GM12878 (cell line): ENCODE measurements around the gene XPNPEP1. TPM values are rescaled to one million over a fixed set of nuclear protein-coding genes. Genes with fewer than 3 reads are reported as not detected.

ENCODE experiments used
- CBX3 ChIP-seq: fragments of 200-600 bp; sonication (generic); IDR thresholded peaks from 2 replicates; pipeline ENCODE4 v1.6.1; 2016; ENCODE audit warnings: low read depth, borderline replicate concordance
- CREM ChIP-seq: IDR thresholded peaks from 2 replicates; pipeline ENCODE4 v1.6.1; 2014; ENCODE audit warnings: antibody characterized with exemption, low read depth
- EP300 ChIP-seq, 2 experiments: fragments of 150-350 bp in 1 of 2; IDR thresholded peaks; 2 replicates each; pipeline ENCODE4 v1.6.1; 2011 to 2012; ENCODE audit warnings: low read depth in 2 of 2, low read length in 2 of 2, borderline replicate concordance in 1 of 2, improper control_type of control experiment in 1 of 2, inconsistent platforms in 1 of 2; ENCODE audit not compliant: control insufficient read depth in 1 of 2
- FOS ChIP-seq: IDR thresholded peaks from 3 replicates; pipeline ENCODE4 v1.6.1; 2011; ENCODE audit warnings: borderline replicate concordance; ENCODE audit not compliant: insufficient read length; ENCODE audit errors: extremely low read depth
- GABPA ChIP-seq: IDR thresholded peaks from 2 replicates; pipeline ENCODE4 v1.6.1; 2014; ENCODE audit warnings: antibody characterized with exemption, low read depth, mild to moderate bottlenecking, inconsistent platforms
- IKZF1 ChIP-seq: fragments of 450-650 bp; conservative IDR thresholded peaks from 2 replicates; pipeline ENCODE4 v1.6.1; 2017; ENCODE audit warnings: antibody characterized with exemption, mild to moderate bottlenecking
- IKZF2 ChIP-seq, 2 experiments: fragments of 450-650 bp; IDR thresholded peaks; 2 replicates each; pipeline ENCODE4 v1.6.1; 2017; ENCODE audit warnings: mild to moderate bottlenecking in 2 of 2, moderate library complexity in 2 of 2
- IRF4 ChIP-seq: IDR thresholded peaks from 2 replicates; pipeline ENCODE4 v1.6.1; 2011; ENCODE audit warnings: low read depth, low read length
- KAT2A ChIP-seq: conservative IDR thresholded peaks from 2 replicates; pipeline ENCODE4 v1.6.1; 2011; ENCODE audit warnings: low read depth, low read length; ENCODE audit not compliant: control insufficient read depth
- LARP7 ChIP-seq: fragments of 450-650 bp; IDR thresholded peaks from 2 replicates; pipeline ENCODE4 v1.6.1; 2017; ENCODE audit warnings: mild to moderate bottlenecking
- MEF2B ChIP-seq: fragments of 450-650 bp; IDR thresholded peaks from 2 replicates; pipeline ENCODE4 v1.6.1; 2018; ENCODE audit warnings: mild to moderate bottlenecking, moderate library complexity; ENCODE audit not compliant: partially characterized antibody, poor library complexity, severe bottlenecking
- NR2C1 ChIP-seq: fragments of 450-650 bp; IDR thresholded peaks from 2 replicates; pipeline ENCODE4 v1.6.1; 2017; ENCODE audit warnings: antibody characterized with exemption, mild to moderate bottlenecking, moderate library complexity
- NR2C2 ChIP-seq: IDR thresholded peaks from 2 replicates; pipeline ENCODE4 v1.6.1; 2011; ENCODE audit warnings: borderline replicate concordance, low read depth; ENCODE audit not compliant: control insufficient read depth, insufficient read length
- POLR2A ChIP-seq: IDR thresholded peaks from 2 replicates; pipeline ENCODE4 v1.6.1; 2011; ENCODE audit warnings: low read depth, mild to moderate bottlenecking, low read length
- POLR2AphosphoS2 ChIP-seq: IDR thresholded peaks from 2 replicates; pipeline ENCODE4 v1.6.1; 2011; ENCODE audit warnings: low read depth, mild to moderate bottlenecking, low read length, improper control_type of control experiment, moderate library complexity
- POU2F2 ChIP-seq: IDR thresholded peaks from 3 replicates; pipeline ENCODE4 v1.6.1; 2011; ENCODE audit warnings: low read depth, mild to moderate bottlenecking, low read length, borderline replicate concordance
- RB1 ChIP-seq: fragments of 450-650 bp; formaldehyde crosslinking; IDR thresholded peaks from 2 replicates; pipeline ENCODE4 v1.6.1; 2017; ENCODE audit warnings: mild to moderate bottlenecking, borderline replicate concordance
- SMAD1 ChIP-seq: fragments of 450-650 bp; IDR thresholded peaks from 2 replicates; pipeline ENCODE4 v1.6.1; 2018; ENCODE audit warnings: mild to moderate bottlenecking, low read depth; ENCODE audit not compliant: partially characterized antibody
- SMARCA5 ChIP-seq: fragments of 450-650 bp; IDR thresholded peaks from 2 replicates; pipeline ENCODE4 v1.6.1; 2017; ENCODE audit warnings: mild to moderate bottlenecking
- SP1 ChIP-seq: IDR thresholded peaks from one replicate; pipeline ENCODE4 v1.6.1; 2011; ENCODE audit warnings: low read depth, low read length
- STAT3 ChIP-seq: IDR thresholded peaks from 2 replicates; pipeline ENCODE4 v1.6.1; 2011; ENCODE audit warnings: low read depth, low read length, improper control_type of control experiment
- TBL1XR1 ChIP-seq: IDR thresholded peaks from 2 replicates; pipeline ENCODE4 v1.6.1; 2012; ENCODE audit warnings: low read depth, low read length, improper control_type of control experiment
- TCF7 ChIP-seq: IDR thresholded peaks from 2 replicates; pipeline ENCODE4 v1.6.1; 2014; ENCODE audit warnings: antibody characterized with exemption, borderline replicate concordance
- ZNF207 ChIP-seq: fragments of 450-650 bp; IDR thresholded peaks from 2 replicates; pipeline ENCODE4 v1.6.1; 2014; ENCODE audit warnings: antibody characterized with exemption, mild to moderate bottlenecking, borderline replicate concordance
- ZNF217 ChIP-seq: fragments of 450-650 bp; IDR thresholded peaks from 2 replicates; pipeline ENCODE4 v1.6.1; 2017; ENCODE audit warnings: antibody characterized with exemption, mild to moderate bottlenecking
- ZNF274 ChIP-seq: IDR thresholded peaks from one replicate; pipeline ENCODE4 v1.8.0; 2011; ENCODE audit not compliant: insufficient read length, insufficient read depth
- ZNF384 ChIP-seq: IDR thresholded peaks from 2 replicates; pipeline ENCODE4 v1.6.1; 2012; ENCODE audit warnings: low read depth, mild to moderate bottlenecking, low read length, improper control_type of control experiment, borderline replicate concordance
- polyA plus RNA-seq, 11 experiments: library from polyadenylated mRNA; depleted of rRNA in 4 of 11; unstranded in 6 of 11; stranded (reverse) in 5 of 11; fragments of >200 nt; fragmentation: Nextera tagmentation in 4 of 11; fragmentation: Illumina TruSeq in 1 of 11; extraction: Ambion mirVana in 4 of 11; extraction: Trizol in 1 of 11; gene quantifications; 1 replicate in 1 of 11; 2 replicates in 10 of 11; pipeline versions ENCODE4 v1.2.1 to v1.2.3, GENCODE V29; 2011 to 2016; ENCODE audit warnings: inconsistent platforms in 2 of 11, missing spikeins in 2 of 11, low read depth in 1 of 11
- total RNA-seq, 4 experiments: library from RNA; depleted of rRNA in 3 of 4; stranded (reverse); fragments of >200 nt in 3 of 4; fragmentation: Illumina TruSeq in 1 of 4; extraction: Trizol in 1 of 4; gene quantifications; 2 replicates each; pipeline versions ENCODE4 v1.2.1 to v1.2.3, GENCODE V29; 2013 to 2021
- TF ChIP-seq, protein P1 (sequence below): IDR thresholded peaks from 2 replicates; pipeline ENCODE4 v1.6.1; 2012; ENCODE audit warnings: low read length, inconsistent platforms
- TF ChIP-seq, protein P2 (sequence below): IDR thresholded peaks from 2 replicates; pipeline ENCODE4 v1.6.1; 2011; ENCODE audit warnings: low read depth, mild to moderate bottlenecking, low read length, moderate library complexity, borderline replicate concordance; ENCODE audit errors: extremely low read depth
- TF ChIP-seq, protein P3 (sequence below): IDR thresholded peaks from 2 replicates; pipeline ENCODE4 v1.6.1; 2011; ENCODE audit warnings: borderline replicate concordance, low read depth, mild to moderate bottlenecking, moderate library complexity, mixed read lengths, low read length; ENCODE audit not compliant: insufficient read depth; ENCODE audit errors: extremely low read length

XPNPEP1 gene
- total and polyA plus RNA-seq, 10 of the 15 experiments (the other 5 are each of a cell fraction or from before 2014, with no cell fraction given): 22.7 to 108 (median 43.5) TPM

DNA sequence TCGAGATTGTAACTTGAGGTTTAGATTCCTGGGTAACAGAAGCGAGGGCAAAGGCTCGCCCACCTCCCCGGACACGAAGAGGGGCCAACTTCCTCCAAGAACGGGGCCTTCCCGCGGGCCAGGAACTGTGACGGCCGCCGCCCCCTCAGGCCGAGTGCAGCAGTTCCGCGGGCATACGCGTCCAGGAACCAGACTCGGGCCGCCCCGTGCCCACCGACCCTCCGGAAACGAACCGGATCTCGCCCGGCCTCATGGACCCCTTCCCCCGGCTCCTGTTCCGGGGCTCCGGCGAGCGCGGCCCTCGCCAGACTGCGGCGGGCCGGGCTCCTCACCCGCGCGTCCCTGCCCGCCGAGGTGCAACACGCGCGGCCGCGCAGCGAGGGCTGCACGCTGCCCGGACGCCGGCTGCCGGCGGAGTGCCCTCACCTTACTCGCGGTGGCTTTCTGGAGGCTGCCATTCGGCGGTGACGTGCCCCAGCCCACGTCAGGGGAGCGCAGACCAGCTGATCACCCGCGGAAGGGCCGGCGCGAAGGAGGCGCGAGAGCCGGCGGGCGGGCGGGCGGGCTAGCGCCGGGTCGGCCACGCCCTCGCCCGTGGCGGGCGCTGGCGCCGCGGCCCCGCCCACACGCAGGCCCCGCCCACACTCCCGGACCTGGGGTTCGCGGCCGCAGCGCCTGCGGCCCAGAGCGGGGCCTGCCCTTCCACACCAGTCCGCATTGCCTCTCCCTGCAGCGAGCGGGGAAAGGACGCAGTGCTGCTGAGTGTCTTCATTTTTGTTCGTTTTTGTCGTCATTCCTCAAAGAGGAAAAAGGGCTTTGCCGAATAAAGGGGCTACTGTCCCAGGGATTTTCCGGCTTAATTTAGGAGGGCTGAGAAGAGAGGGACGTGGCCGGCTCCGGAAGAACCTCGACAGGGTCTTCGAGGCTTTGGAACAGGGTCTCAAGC lies at the start of gene XPNPEP1 (continued):
- no peak for TF ChIP-seq MEF2B
- peak; percentile 86 for TF ChIP-seq CREM
- TF ChIP-seq EP300 (IDR thresholded peaks at IDR 0.05; ENCODE audit: borderline replicate concordance in 1 of 2, control insufficient read depth in 1 of 2, low read depth in 2 of 2, low read length in 2 of 2): no peak
- no peak for TF ChIP-seq FOS
- TF ChIP-seq LARP7: peak; percentile 92
- no peak for TF ChIP-seq SMAD1
- TF ChIP-seq POLR2A: peak; percentile 98
- TF ChIP-seq TCF7: no peak
- no peak for TF ChIP-seq ZNF274
- TF ChIP-seq POLR2AphosphoS2: peak; percentile 61; the same call in 1 of the 2 replicates
- no peak for TF ChIP-seq POU2F2
- no peak for TF ChIP-seq KAT2A
- no peak for TF ChIP-seq STAT3
- no peak for TF ChIP-seq IRF4
- peak; percentile 87 for TF ChIP-seq IKZF1
- TF ChIP-seq, protein P1, sequence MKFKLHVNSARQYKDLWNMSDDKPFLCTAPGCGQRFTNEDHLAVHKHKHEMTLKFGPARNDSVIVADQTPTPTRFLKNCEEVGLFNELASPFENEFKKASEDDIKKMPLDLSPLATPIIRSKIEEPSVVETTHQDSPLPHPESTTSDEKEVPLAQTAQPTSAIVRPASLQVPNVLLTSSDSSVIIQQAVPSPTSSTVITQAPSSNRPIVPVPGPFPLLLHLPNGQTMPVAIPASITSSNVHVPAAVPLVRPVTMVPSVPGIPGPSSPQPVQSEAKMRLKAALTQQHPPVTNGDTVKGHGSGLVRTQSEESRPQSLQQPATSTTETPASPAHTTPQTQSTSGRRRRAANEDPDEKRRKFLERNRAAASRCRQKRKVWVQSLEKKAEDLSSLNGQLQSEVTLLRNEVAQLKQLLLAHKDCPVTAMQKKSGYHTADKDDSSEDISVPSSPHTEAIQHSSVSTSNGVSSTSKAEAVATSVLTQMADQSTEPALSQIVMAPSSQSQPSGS: no peak
- TF ChIP-seq CBX3: no peak
- peak; percentile 26 for TF ChIP-seq SP1
- no peak for TF ChIP-seq IKZF2 (IDR thresholded peaks at IDR 0.05)
- TF ChIP-seq ZNF384: no peak
- TF ChIP-seq TBL1XR1: no peak
- peak; percentile 64; the same call in 1 of the 2 replicates for TF ChIP-seq ZNF217
- TF ChIP-seq NR2C1: peak; percentile 66
- no peak for TF ChIP-seq SMARCA5
- TF ChIP-seq, protein P2, sequence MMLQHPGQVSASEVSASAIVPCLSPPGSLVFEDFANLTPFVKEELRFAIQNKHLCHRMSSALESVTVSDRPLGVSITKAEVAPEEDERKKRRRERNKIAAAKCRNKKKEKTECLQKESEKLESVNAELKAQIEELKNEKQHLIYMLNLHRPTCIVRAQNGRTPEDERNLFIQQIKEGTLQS: no peak
- peak; percentile 71; the same call in 1 of the 2 replicates for TF ChIP-seq RB1
- TF ChIP-seq GABPA: no peak
- 0 out of 2 replicates have a peak, but pooled peaks have one; percentile 42 for TF ChIP-seq ZNF207
- no peak for TF ChIP-seq NR2C2
- TF ChIP-seq, protein P3, sequence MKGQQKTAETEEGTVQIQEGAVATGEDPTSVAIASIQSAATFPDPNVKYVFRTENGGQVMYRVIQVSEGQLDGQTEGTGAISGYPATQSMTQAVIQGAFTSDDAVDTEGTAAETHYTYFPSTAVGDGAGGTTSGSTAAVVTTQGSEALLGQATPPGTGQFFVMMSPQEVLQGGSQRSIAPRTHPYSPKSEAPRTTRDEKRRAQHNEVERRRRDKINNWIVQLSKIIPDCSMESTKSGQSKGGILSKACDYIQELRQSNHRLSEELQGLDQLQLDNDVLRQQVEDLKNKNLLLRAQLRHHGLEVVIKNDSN: peak; percentile 56
